HG03045 (cell line): Measurements from ENCODE around the gene ERG28.

Experiments
- ATAC-seq: cut with Tn5 transposase; IDR thresholded peaks from one replicate; pipeline ENCODE4 v1.9.1; 2021; ENCODE audit warnings: mild to moderate bottlenecking, moderate library complexity; ENCODE audit not compliant: unreplicated experiment

Gene ERG28

GRCh38 chr14:75660238-75660629, 442 bp downstream of the ERG28 start:
- no peak for ATAC-seq

- no peak for ATAC-seq
Measured at GRCh38 chr14:75658957-75659356, 1.7 kb downstream of the ERG28 start.

GRCh38 chr14:75657331-75657730, 3.3 kb downstream of the ERG28 start:
- no peak for ATAC-seq

- ATAC-seq: no peak
Measured at GRCh38 chr14:75655235-75655634, 5.4 kb downstream of the ERG28 start.

- no peak for ATAC-seq
Measured at GRCh38 chr14:75654127-75654732, 6.4 kb downstream of the ERG28 start.

- ATAC-seq: no peak
Measured at GRCh38 chr14:75653563-75653962, 7.1 kb downstream of the ERG28 start.

GRCh38 chr14:75650253-75651058, 10.2 kb downstream of the ERG28 start:
- ATAC-seq: no peak

GRCh38 chr14:75649773-75650172, 10.9 kb downstream of the ERG28 start:
- no peak for ATAC-seq

GRCh38 chr14:75649337-75649736, 11.3 kb downstream of the ERG28 start:
- no peak for ATAC-seq

- ATAC-seq: no peak
Measured at GRCh38 chr14:75648066-75648838, 12.4 kb downstream of the ERG28 start.

- ATAC-seq: no peak
Measured at GRCh38 chr14:75647640-75648039, 13.0 kb downstream of the ERG28 start.

GRCh38 chr14:75646762-75647161, 13.9 kb downstream of the ERG28 start:
- no peak for ATAC-seq

- ATAC-seq: no peak
Measured at GRCh38 chr14:75645056-75645455, 15.6 kb downstream of the ERG28 start.

- ATAC-seq: no peak
Measured at GRCh38 chr14:75643985-75644384, 16.7 kb downstream of the ERG28 start.

- no peak for ATAC-seq
Measured at GRCh38 chr14:75640876-75641275, 19.8 kb downstream of the ERG28 start.

GRCh38 chr14:75636100-75636692, 24.5 kb downstream of the ERG28 start:
- no peak for ATAC-seq

- no peak for ATAC-seq
Measured at GRCh38 chr14:75634848-75635247, 25.8 kb downstream of the ERG28 start.

- no peak for ATAC-seq
Measured at GRCh38 chr14:75631453-75631831, 29.2 kb downstream of the ERG28 start.

GRCh38 chr14:75630695-75631452, 29.8 kb downstream of the ERG28 start:
- ATAC-seq: no peak

- no peak for ATAC-seq
Measured at GRCh38 chr14:75628816-75629215, 31.9 kb downstream of the ERG28 start.

- ATAC-seq: no peak
Measured at GRCh38 chr14:75627406-75627805, 33.3 kb downstream of the ERG28 start.
